ENCODE data around the gene NELFCD. TPM values are rescaled to one million over a fixed set of nuclear protein-coding genes. Genes with fewer than 3 reads are reported as not detected.

NELFCD gene
- total RNA-seq, 1 donor from 2014 or later, result 41.2 TPM

DNA sequence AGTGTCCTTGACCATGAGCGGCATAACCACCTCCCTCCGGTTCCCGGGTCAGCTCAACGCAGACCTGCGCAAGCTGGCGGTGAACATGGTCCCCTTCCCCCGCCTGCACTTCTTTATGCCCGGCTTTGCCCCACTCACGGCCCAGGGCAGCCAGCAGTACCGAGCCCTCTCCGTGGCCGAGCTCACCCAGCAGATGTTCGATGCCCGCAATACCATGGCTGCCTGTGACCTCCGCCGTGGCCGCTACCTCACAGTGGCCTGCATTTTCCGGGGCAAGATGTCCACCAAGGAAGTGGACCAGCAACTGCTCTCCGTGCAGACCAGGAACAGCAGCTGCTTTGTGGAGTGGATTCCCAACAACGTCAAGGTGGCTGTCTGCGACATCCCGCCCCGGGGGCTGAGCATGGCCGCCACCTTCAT is 43.1 kb downstream of the NELFCD start:
- Histone ChIP-seq H3K4me1 (ENCODE audit: control insufficient read depth in 3 of 3, insufficient read depth in 3 of 3, low read length in 3 of 3) (peaks cover 5 to 21% (median 14%) of the 10 kb centered on the region in 3 donors), H3K36me3 (ENCODE audit: control insufficient read depth in 3 of 3, insufficient read depth in 3 of 3, low read length in 3 of 3) (peaks cover 29 to 51% (median 49%) of the 10 kb centered on the region in 3 donors), H3K27me3 (ENCODE audit: control insufficient read depth in 3 of 3, insufficient read depth in 3 of 3, low read length in 3 of 3) (no peaks in the 10 kb centered on the region)

DNA sequence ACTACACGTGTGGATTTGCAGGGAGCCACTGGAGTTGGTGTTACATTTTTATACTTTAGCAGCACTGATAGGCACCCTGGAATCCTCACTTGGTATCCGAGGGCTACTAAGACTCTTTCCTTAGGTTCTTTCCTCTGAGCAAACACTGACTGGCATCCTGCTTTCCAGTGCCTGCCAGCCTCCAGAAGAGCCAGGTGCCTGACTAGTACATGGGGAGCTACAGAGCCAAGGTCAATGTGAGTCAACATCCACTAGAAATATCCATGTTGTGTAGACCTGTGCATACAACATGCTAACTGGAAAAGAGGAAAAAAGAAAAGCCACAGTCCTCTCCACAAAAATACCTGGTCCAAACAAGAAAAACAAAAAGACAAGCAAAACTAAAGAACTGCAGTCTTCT is 44.0 kb downstream of the NELFCD start:
- no peak overlapping the region for H3K9ac ChIP-seq (ENCODE audit: low read depth in 1 of 3, low read length in 3 of 3)
- H3K4me3 ChIP-seq (ENCODE audit: low read length in 3 of 3), result no peak overlapping the region
- no peaks in the 10 kb centered on the region for H3K27me3 ChIP-seq (ENCODE audit: control insufficient read depth in 3 of 3, insufficient read depth in 3 of 3, low read length in 3 of 3)
- peaks cover 32 to 60% (median 51%) of the 10 kb centered on the region in 3 donors for H3K36me3 ChIP-seq (ENCODE audit: control insufficient read depth in 3 of 3, insufficient read depth in 3 of 3, low read length in 3 of 3)
- H3K9me3 ChIP-seq (ENCODE audit: control insufficient read depth in 3 of 3, low read length in 3 of 3), result no peaks in the 10 kb centered on the region
- H3K4me1 ChIP-seq (ENCODE audit: control insufficient read depth in 3 of 3, insufficient read depth in 3 of 3, low read length in 3 of 3), result peaks cover 9 to 27% (median 20%) of the 10 kb centered on the region in 3 donors
- no peak overlapping the region for H3K27ac ChIP-seq (ENCODE audit: low read depth, low read length)

More for the DNA sequence above, 43.1 kb downstream of the NELFCD start:
- Histone ChIP-seq H3K27ac (ENCODE audit: low read depth, low read length) (no peak overlapping the region), H3K9me3 (ENCODE audit: control insufficient read depth in 3 of 3, low read length in 3 of 3) (no peaks in the 10 kb centered on the region), H3K4me3 (ENCODE audit: low read length in 3 of 3) (no peak overlapping the region), H3K9ac (ENCODE audit: low read depth in 1 of 3, low read length in 3 of 3) (no peak overlapping the region)

DNA sequence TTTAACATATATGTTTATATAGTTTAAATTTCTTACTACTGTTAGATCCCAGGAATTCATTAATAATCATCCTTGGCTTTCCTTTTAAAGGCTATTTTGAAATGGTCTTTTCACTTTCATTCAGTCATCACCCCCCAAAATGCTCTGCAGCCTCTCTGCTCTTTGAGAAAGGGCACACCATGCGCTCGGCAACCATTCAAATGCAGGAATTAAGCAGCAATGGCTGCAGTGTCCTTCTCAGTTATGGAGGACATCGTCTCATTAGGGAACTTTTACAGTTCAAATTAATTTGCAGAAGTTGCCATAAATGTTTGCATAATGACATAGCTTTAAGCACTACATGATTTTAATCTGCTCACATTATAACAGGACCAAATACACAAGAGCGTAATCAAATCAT is 44.5 kb downstream of the NELFCD start:
- Histone ChIP-seq H3K4me3 (ENCODE audit: low read length in 3 of 3) (no peak overlapping the region), H3K27ac (ENCODE audit: low read depth, low read length) (no peak overlapping the region), H3K27me3 (ENCODE audit: control insufficient read depth in 3 of 3, insufficient read depth in 3 of 3, low read length in 3 of 3) (no peaks in the 10 kb centered on the region), H3K36me3 (ENCODE audit: control insufficient read depth in 3 of 3, insufficient read depth in 3 of 3, low read length in 3 of 3) (peaks cover 32 to 63% (median 54%) of the 10 kb centered on the region in 3 donors), H3K4me1 (ENCODE audit: control insufficient read depth in 3 of 3, insufficient read depth in 3 of 3, low read length in 3 of 3) (peaks cover 12 to 30% (median 23%) of the 10 kb centered on the region in 3 donors), H3K9ac (ENCODE audit: low read depth in 1 of 3, low read length in 3 of 3) (peak overlapping the region in 1 of 3 donors; percentile 24), H3K9me3 (ENCODE audit: control insufficient read depth in 3 of 3, low read length in 3 of 3) (no peaks in the 10 kb centered on the region)

DNA sequence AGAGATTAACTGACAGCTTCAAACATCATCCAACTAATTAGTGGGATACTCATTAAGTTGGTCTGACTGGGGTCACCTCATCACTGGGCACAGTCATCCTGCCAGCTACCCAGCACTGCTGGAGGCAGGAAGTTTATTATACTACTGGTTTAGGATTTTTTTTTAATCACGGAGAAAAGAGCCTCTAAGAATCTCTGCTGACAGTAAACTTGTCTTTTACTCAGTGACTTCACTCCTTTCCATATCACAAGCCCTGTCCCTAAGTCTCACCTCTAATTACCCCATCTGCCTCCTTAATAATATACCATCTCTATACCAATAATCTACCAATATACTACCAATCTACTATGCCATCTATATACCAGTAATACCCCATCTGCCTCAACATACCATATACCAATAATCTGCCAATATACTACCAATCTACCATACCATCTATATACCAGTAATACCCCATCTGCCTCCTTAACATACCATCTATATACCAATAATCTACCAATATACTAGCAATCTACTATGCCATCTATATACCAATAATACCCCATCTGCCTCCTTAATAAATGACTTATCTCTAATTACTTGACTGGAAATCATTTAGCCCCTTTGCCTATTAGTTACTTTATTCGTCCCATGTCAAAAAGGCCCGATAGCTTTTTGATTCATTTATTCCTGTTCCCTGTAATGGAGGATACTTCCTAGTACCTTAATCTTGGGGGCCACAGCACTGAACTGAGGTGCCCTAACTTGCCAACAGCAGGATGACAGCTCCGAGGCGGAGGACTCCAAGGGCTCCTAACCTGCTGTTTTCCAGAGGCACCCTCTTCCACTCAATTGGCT is 46.1 kb downstream of the NELFCD start:
- peaks cover 32 to 66% (median 54%) of the 10 kb centered on the region in 3 donors for H3K36me3 ChIP-seq (ENCODE audit: control insufficient read depth in 3 of 3, insufficient read depth in 3 of 3, low read length in 3 of 3)
- no peaks in the 10 kb centered on the region for H3K27me3 ChIP-seq (ENCODE audit: control insufficient read depth in 3 of 3, insufficient read depth in 3 of 3, low read length in 3 of 3)
- no peaks in the 10 kb centered on the region for H3K9me3 ChIP-seq (ENCODE audit: control insufficient read depth in 3 of 3, low read length in 3 of 3)
- H3K9ac ChIP-seq (ENCODE audit: low read depth in 1 of 3, low read length in 3 of 3), result no peak overlapping the region
- H3K4me3 ChIP-seq (ENCODE audit: low read length in 3 of 3), result no peak overlapping the region
- peaks cover 21 to 41% (median 34%) of the 10 kb centered on the region in 3 donors for H3K4me1 ChIP-seq (ENCODE audit: control insufficient read depth in 3 of 3, insufficient read depth in 3 of 3, low read length in 3 of 3)
- H3K27ac ChIP-seq (ENCODE audit: low read depth, low read length), result no peak overlapping the region

DNA sequence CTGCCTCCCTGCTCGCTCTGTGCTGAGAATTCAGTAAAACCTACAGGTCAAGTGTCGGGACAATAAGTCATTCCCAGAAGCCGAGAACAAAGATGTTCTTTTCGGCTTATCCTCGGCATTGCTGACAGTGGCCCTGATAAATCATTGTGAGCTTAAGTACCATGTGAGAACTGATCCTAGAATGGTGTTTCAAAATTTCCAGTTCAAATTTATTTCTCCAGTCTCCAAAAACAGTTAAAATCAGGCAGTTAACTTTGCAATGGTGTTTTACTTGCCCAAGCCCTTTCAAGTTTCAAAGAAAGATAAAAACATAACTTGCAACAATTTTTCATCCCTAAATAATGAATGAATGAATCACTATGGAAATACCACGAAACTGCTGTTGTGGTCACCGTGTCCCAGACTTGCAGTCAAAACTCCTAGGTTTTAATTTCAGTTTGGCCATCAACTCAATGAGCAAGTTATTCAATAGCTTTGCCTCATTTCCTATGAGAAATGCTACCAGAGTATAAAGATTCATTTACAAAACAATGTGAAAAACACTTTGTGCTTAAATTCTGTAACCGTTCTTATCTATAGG is 46.8 kb downstream of the NELFCD start:
- Histone ChIP-seq H3K4me1 (ENCODE audit: control insufficient read depth in 3 of 3, insufficient read depth in 3 of 3, low read length in 3 of 3) (peaks cover 23 to 41% (median 37%) of the 10 kb centered on the region in 3 donors), H3K9ac (ENCODE audit: low read depth in 1 of 3, low read length in 3 of 3) (no peak overlapping the region), H3K4me3 (ENCODE audit: low read length in 3 of 3) (no peak overlapping the region), H3K9me3 (ENCODE audit: control insufficient read depth in 3 of 3, low read length in 3 of 3) (no peaks in the 10 kb centered on the region), H3K27ac (ENCODE audit: low read depth, low read length) (no peak overlapping the region), H3K27me3 (ENCODE audit: control insufficient read depth in 3 of 3, insufficient read depth in 3 of 3, low read length in 3 of 3) (no peaks in the 10 kb centered on the region), H3K36me3 (ENCODE audit: control insufficient read depth in 3 of 3, insufficient read depth in 3 of 3, low read length in 3 of 3) (peaks cover 29 to 62% (median 51%) of the 10 kb centered on the region in 3 donors)

DNA sequence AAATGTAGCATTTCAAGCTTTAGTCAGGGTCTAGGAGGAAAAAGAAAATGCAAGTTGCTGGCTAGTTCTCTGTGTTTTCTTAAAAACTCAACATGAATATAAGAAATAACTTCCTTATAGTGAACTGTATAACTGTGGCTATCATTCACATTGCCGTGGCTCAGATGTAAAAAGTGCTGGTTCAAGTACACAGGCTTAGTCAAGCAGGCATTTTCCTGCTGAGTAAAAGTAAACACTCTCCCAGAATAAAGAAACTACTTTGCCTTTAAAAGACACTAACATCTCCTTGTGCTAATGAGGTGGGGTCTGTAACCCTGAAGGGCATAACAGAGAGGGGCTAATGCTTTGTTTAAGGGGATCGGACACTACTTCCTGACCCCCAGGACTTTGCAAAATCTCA is 47.8 kb downstream of the NELFCD start:
- no peak overlapping the region for H3K4me3 ChIP-seq (ENCODE audit: low read length in 3 of 3)
- peaks cover 21 to 58% (median 41%) of the 10 kb centered on the region in 3 donors for H3K36me3 ChIP-seq (ENCODE audit: control insufficient read depth in 3 of 3, insufficient read depth in 3 of 3, low read length in 3 of 3)
- no peak overlapping the region for H3K9ac ChIP-seq (ENCODE audit: low read depth in 1 of 3, low read length in 3 of 3)

DNA sequence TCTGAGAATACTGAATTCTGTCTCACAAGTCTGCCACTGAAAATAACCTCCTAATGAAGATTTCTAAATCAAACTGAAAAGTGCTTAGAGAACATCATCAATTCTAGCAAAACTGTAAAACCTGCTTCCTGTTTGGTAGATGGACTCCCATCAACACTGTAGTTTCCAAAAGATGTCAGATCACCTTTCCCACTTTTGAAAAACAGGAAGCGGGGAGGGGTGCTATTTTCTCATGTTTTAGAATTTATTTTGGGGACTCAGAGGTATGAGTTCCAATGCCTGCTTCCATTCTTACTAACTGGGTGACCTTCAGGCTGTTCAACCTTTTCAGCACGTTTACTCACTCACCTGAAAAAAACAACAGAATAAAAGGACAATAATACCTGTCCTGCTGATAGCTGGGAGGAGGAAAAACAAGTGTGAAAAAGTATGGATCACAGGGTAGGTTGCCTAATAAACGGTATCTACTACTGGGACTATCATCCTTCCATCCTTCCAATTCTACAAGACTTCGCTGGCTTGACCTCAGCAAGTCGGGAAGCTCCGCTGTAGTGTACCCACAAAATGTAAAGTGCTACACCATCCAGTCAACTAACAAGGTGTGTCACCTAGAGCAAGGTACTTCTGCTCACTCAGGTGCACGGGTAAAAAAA is 50.0 kb downstream of the NELFCD start:
- no peaks in the 10 kb centered on the region for H3K9me3 ChIP-seq (ENCODE audit: control insufficient read depth in 3 of 3, low read length in 3 of 3)
- H3K4me3 ChIP-seq (ENCODE audit: low read length in 3 of 3), result peak overlapping the region; percentile 84 to 90 (median 89)
- peaks cover 26 to 32% (median 29%) of the 10 kb centered on the region in 3 donors for H3K4me1 ChIP-seq (ENCODE audit: control insufficient read depth in 3 of 3, insufficient read depth in 3 of 3, low read length in 3 of 3)
- H3K36me3 ChIP-seq (ENCODE audit: control insufficient read depth in 3 of 3, insufficient read depth in 3 of 3, low read length in 3 of 3), result peaks cover 18 to 54% (median 37%) of the 10 kb centered on the region in 3 donors
- no peaks in the 10 kb centered on the region for H3K27me3 ChIP-seq (ENCODE audit: control insufficient read depth in 3 of 3, insufficient read depth in 3 of 3, low read length in 3 of 3)
- peak overlapping the region; percentile 81 to 89 (median 88) for H3K9ac ChIP-seq (ENCODE audit: low read depth in 1 of 3, low read length in 3 of 3)
- H3K27ac ChIP-seq (ENCODE audit: low read depth, low read length), result no peak overlapping the region

More for the DNA sequence above, 47.8 kb downstream of the NELFCD start:
- Histone ChIP-seq H3K9me3 (ENCODE audit: control insufficient read depth in 3 of 3, low read length in 3 of 3) (no peaks in the 10 kb centered on the region), H3K4me1 (ENCODE audit: control insufficient read depth in 3 of 3, insufficient read depth in 3 of 3, low read length in 3 of 3) (peaks cover 26 to 41% (median 38%) of the 10 kb centered on the region in 3 donors), H3K27ac (ENCODE audit: low read depth, low read length) (no peak overlapping the region), H3K27me3 (ENCODE audit: control insufficient read depth in 3 of 3, insufficient read depth in 3 of 3, low read length in 3 of 3) (no peaks in the 10 kb centered on the region)

DNA sequence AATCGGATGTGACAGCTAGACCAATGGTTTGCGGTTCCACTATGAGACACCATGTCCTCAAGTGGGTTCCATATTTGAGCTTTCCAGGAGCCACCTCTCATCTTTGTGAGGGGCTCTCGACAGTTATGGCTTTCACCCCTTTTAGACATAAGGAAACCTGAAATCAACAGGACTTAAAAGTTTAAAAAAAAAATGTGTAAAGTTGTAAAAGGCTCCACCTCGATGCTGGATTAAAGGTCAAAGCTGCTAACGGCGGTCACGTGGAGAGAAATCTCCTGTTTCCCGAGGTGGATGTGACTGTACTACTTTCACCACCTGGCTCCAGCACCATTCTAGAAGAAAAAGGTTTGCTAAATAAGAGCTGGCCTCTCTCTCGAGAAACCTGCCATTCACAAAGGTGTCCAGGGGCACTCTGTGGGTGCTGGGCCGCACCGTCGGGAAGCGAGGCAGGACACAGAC is 50.5 kb downstream of the NELFCD start:
- H3K27me3 ChIP-seq (ENCODE audit: control insufficient read depth in 3 of 3, insufficient read depth in 3 of 3, low read length in 3 of 3), result no peaks in the 10 kb centered on the region

DNA sequence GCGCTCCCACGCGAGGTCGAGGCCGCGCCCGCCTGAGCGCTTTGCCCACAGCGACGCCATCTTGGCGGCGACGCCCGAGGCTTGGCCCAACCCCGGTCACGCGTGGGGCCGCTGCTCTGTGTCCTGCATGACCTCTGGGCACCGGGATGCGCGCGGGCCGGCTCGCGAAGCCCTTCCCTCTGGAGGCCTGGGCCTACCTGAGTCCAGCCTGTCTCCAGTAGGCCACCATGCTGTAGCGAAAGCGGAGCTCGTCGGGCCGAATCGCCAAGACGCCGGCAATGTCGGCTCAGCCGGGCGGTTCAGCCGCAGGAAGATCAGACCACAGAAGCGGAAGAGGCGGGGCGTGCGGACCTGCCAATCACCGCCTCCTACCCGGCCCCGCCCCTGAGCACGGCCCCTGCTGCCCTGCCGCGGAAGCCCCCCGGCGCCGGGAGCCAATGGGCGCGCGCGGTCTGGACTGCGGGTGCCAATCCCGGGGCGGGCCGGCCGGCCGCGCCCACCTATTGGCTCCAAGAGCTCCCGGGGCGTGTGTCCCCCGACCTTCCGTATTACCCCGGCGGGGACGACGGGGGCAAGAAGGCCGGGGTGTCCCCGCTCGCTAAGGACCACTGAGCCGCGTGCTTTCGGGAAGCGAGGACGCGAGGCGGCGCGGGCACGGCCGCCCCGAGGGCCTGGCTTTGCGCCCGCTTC is 51.1 kb downstream of the NELFCD start, which contains the start of gene ATP5F1E:
ATP5F1E (minus strand) TSS at position 313 of the 690 bp plus-strand sequence; CDS start at position 229, 84 bp downstream.
- Histone ChIP-seq H3K4me3 (ENCODE audit: low read length in 3 of 3) (peak within 1 kb of the TSS; percentile 84 to 90 (median 89)), H3K9me3 (ENCODE audit: control insufficient read depth in 3 of 3, low read length in 3 of 3) (no peaks in the 10 kb centered on the region), H3K4me1 (ENCODE audit: control insufficient read depth in 3 of 3, insufficient read depth in 3 of 3, low read length in 3 of 3) (peaks cover 26 to 32% (median 29%) of the 10 kb centered on the region in 3 donors), H3K27ac (ENCODE audit: low read depth, low read length) (peak within 1 kb of the TSS; percentile 82), H3K27me3 (ENCODE audit: control insufficient read depth in 3 of 3, insufficient read depth in 3 of 3, low read length in 3 of 3) (no peaks in the 10 kb centered on the region), H3K9ac (ENCODE audit: low read depth in 1 of 3, low read length in 3 of 3) (peak within 1 kb of the TSS; percentile 88 to 89 (median 88)), H3K36me3 (ENCODE audit: control insufficient read depth in 3 of 3, insufficient read depth in 3 of 3, low read length in 3 of 3) (peaks cover 24 to 58% (median 46%) of the 10 kb centered on the region in 3 donors)

More for the DNA sequence above, 50.5 kb downstream of the NELFCD start:
- Histone ChIP-seq H3K9me3 (ENCODE audit: control insufficient read depth in 3 of 3, low read length in 3 of 3) (no peaks in the 10 kb centered on the region), H3K27ac (ENCODE audit: low read depth, low read length) (peak overlapping the region; percentile 82), H3K9ac (ENCODE audit: low read depth in 1 of 3, low read length in 3 of 3) (peak overlapping the region; percentile 81 to 89 (median 88)), H3K4me3 (ENCODE audit: low read length in 3 of 3) (peak overlapping the region; percentile 84 to 90 (median 89)), H3K36me3 (ENCODE audit: control insufficient read depth in 3 of 3, insufficient read depth in 3 of 3, low read length in 3 of 3) (peaks cover 21 to 55% (median 42%) of the 10 kb centered on the region in 3 donors), H3K4me1 (ENCODE audit: control insufficient read depth in 3 of 3, insufficient read depth in 3 of 3, low read length in 3 of 3) (peaks cover 26 to 32% (median 29%) of the 10 kb centered on the region in 3 donors)

Data from skeletal muscle tissue (tissue), 4 donors.